ENCODE measurements around the gene CHSY3.

The CHSY3 gene

GRCh38 chr5:130024006-130024405, 119.7 kb downstream of the CHSY3 start:
- Histone ChIP-seq H3K9me3 (ENCODE audit: insufficient read depth, low read depth, low read length) (no peaks in the 10 kb centered on the region), H3K4me3 (ENCODE audit: low read length) (no peak overlapping the region), H3K27ac (ENCODE audit: low read depth, low read length) (no peak overlapping the region), H3K9ac (ENCODE audit: low read depth, low read length) (no peak overlapping the region), H3K4me1 (ENCODE audit: insufficient read depth, low read length) (no peaks in the 10 kb centered on the region), H3K27me3 (ENCODE audit: insufficient read depth, low read length) (no peaks in the 10 kb centered on the region), H3K36me3 (ENCODE audit: insufficient read depth, low read length) (no peaks in the 10 kb centered on the region)

- Histone ChIP-seq H3K27me3 (ENCODE audit: insufficient read depth, low read length) (no peaks in the 10 kb centered on the region), H3K9ac (ENCODE audit: low read depth, low read length) (no peak overlapping the region), H3K9me3 (ENCODE audit: insufficient read depth, low read depth, low read length) (no peaks in the 10 kb centered on the region), H3K27ac (ENCODE audit: low read depth, low read length) (no peak overlapping the region), H3K4me3 (ENCODE audit: low read length) (no peak overlapping the region), H3K36me3 (ENCODE audit: insufficient read depth, low read length) (no peaks in the 10 kb centered on the region), H3K4me1 (ENCODE audit: insufficient read depth, low read length) (no peaks in the 10 kb centered on the region)
- WGBS, result 95% methylated on average over 1 of the region's 1 CpG
Observed at GRCh38 chr5:130025511-130025910, 121.2 kb downstream of the CHSY3 start.

- WGBS, result 96% methylated on average over 3 of the region's 3 CpGs
Observed at GRCh38 chr5:130032807-130033206, 128.5 kb downstream of the CHSY3 start.

GRCh38 chr5:130034566-130035210, 130.4 kb downstream of the CHSY3 start:
- H3K27me3 ChIP-seq (ENCODE audit: insufficient read depth, low read length), result no peaks in the 10 kb centered on the region
- H3K4me1 ChIP-seq (ENCODE audit: insufficient read depth, low read length), result peaks cover 10% of the 10 kb centered on the region; the same call in 1 of the 2 replicates
- H3K9me3 ChIP-seq (ENCODE audit: insufficient read depth, low read depth, low read length), result no peaks in the 10 kb centered on the region
- H3K4me3 ChIP-seq (ENCODE audit: low read length), result no peak overlapping the region
- no peaks in the 10 kb centered on the region for H3K36me3 ChIP-seq (ENCODE audit: insufficient read depth, low read length)
- no peak overlapping the region for H3K9ac ChIP-seq (ENCODE audit: low read depth, low read length)
- H3K27ac ChIP-seq (ENCODE audit: low read depth, low read length), result no peak overlapping the region

More at GRCh38 chr5:130032807-130033206, 128.5 kb downstream of the CHSY3 start:
- H3K4me3 ChIP-seq (ENCODE audit: low read length), result no peak overlapping the region
- no peaks in the 10 kb centered on the region for H3K36me3 ChIP-seq (ENCODE audit: insufficient read depth, low read length)
- H3K27me3 ChIP-seq (ENCODE audit: insufficient read depth, low read length), result no peaks in the 10 kb centered on the region
- H3K9ac ChIP-seq (ENCODE audit: low read depth, low read length), result no peak overlapping the region
- H3K27ac ChIP-seq (ENCODE audit: low read depth, low read length), result no peak overlapping the region
- no peaks in the 10 kb centered on the region for H3K9me3 ChIP-seq (ENCODE audit: insufficient read depth, low read depth, low read length)
- peaks cover 2% of the 10 kb centered on the region; the same call in 1 of the 2 replicates for H3K4me1 ChIP-seq (ENCODE audit: insufficient read depth, low read length)

- H3K9ac ChIP-seq (ENCODE audit: low read depth, low read length), result no peak overlapping the region
- no peaks in the 10 kb centered on the region for H3K27me3 ChIP-seq (ENCODE audit: insufficient read depth, low read length)
- H3K9me3 ChIP-seq (ENCODE audit: insufficient read depth, low read depth, low read length), result no peaks in the 10 kb centered on the region
- peaks cover 10% of the 10 kb centered on the region; the same call in 1 of the 2 replicates for H3K4me1 ChIP-seq (ENCODE audit: insufficient read depth, low read length)
- 100% methylated on average over 1 of the region's 1 CpG for WGBS
- no peaks in the 10 kb centered on the region for H3K36me3 ChIP-seq (ENCODE audit: insufficient read depth, low read length)
- H3K27ac ChIP-seq (ENCODE audit: low read depth, low read length), result no peak overlapping the region
- no peak overlapping the region for H3K4me3 ChIP-seq (ENCODE audit: low read length)
Observed at GRCh38 chr5:130035388-130035787, 131.1 kb downstream of the CHSY3 start.

- no peaks in the 10 kb centered on the region for H3K27me3 ChIP-seq (ENCODE audit: insufficient read depth, low read length)
- H3K4me1 ChIP-seq (ENCODE audit: insufficient read depth, low read length), result peaks cover 10% of the 10 kb centered on the region; the same call in 1 of the 2 replicates
- H3K9ac ChIP-seq (ENCODE audit: low read depth, low read length), result no peak overlapping the region
- H3K4me3 ChIP-seq (ENCODE audit: low read length), result no peak overlapping the region
- no peaks in the 10 kb centered on the region for H3K36me3 ChIP-seq (ENCODE audit: insufficient read depth, low read length)
- no peaks in the 10 kb centered on the region for H3K9me3 ChIP-seq (ENCODE audit: insufficient read depth, low read depth, low read length)
- H3K27ac ChIP-seq (ENCODE audit: low read depth, low read length), result no peak overlapping the region
Observed at GRCh38 chr5:130037905-130038304, 133.6 kb downstream of the CHSY3 start.

- no peaks in the 10 kb centered on the region for H3K4me1 ChIP-seq (ENCODE audit: insufficient read depth, low read length)
- no peaks in the 10 kb centered on the region for H3K9me3 ChIP-seq (ENCODE audit: insufficient read depth, low read depth, low read length)
- 93% methylated on average over 1 of the region's 1 CpG for WGBS
- no peaks in the 10 kb centered on the region for H3K27me3 ChIP-seq (ENCODE audit: insufficient read depth, low read length)
- H3K9ac ChIP-seq (ENCODE audit: low read depth, low read length), result no peak overlapping the region
- H3K36me3 ChIP-seq (ENCODE audit: insufficient read depth, low read length), result no peaks in the 10 kb centered on the region
- no peak overlapping the region for H3K27ac ChIP-seq (ENCODE audit: low read depth, low read length)
- no peak overlapping the region for H3K4me3 ChIP-seq (ENCODE audit: low read length)
Observed at GRCh38 chr5:130043834-130044233, 139.6 kb downstream of the CHSY3 start.

GRCh38 chr5:130045334-130045733, 141.1 kb downstream of the CHSY3 start:
- no peak overlapping the region for H3K9ac ChIP-seq (ENCODE audit: low read depth, low read length)
- 90% methylated on average over 3 of the region's 3 CpGs for WGBS
- H3K4me1 ChIP-seq (ENCODE audit: insufficient read depth, low read length), result no peaks in the 10 kb centered on the region
- H3K36me3 ChIP-seq (ENCODE audit: insufficient read depth, low read length), result no peaks in the 10 kb centered on the region
- H3K27me3 ChIP-seq (ENCODE audit: insufficient read depth, low read length), result no peaks in the 10 kb centered on the region
- no peak overlapping the region for H3K27ac ChIP-seq (ENCODE audit: low read depth, low read length)
- no peaks in the 10 kb centered on the region for H3K9me3 ChIP-seq (ENCODE audit: insufficient read depth, low read depth, low read length)
- H3K4me3 ChIP-seq (ENCODE audit: low read length), result no peak overlapping the region

GRCh38 chr5:130050585-130050984, 146.3 kb downstream of the CHSY3 start:
- Histone ChIP-seq H3K27me3 (ENCODE audit: insufficient read depth, low read length) (no peaks in the 10 kb centered on the region), H3K27ac (ENCODE audit: low read depth, low read length) (no peak overlapping the region), H3K4me1 (ENCODE audit: insufficient read depth, low read length) (no peaks in the 10 kb centered on the region), H3K9ac (ENCODE audit: low read depth, low read length) (no peak overlapping the region), H3K9me3 (ENCODE audit: insufficient read depth, low read depth, low read length) (no peaks in the 10 kb centered on the region), H3K4me3 (ENCODE audit: low read length) (no peak overlapping the region), H3K36me3 (ENCODE audit: insufficient read depth, low read length) (no peaks in the 10 kb centered on the region)
- 98% methylated on average over 3 of the region's 3 CpGs for WGBS

- Histone ChIP-seq H3K27me3 (ENCODE audit: insufficient read depth, low read length) (no peaks in the 10 kb centered on the region), H3K36me3 (ENCODE audit: insufficient read depth, low read length) (no peaks in the 10 kb centered on the region), H3K9me3 (ENCODE audit: insufficient read depth, low read depth, low read length) (no peaks in the 10 kb centered on the region), H3K4me3 (ENCODE audit: low read length) (no peak overlapping the region), H3K9ac (ENCODE audit: low read depth, low read length) (no peak overlapping the region), H3K4me1 (ENCODE audit: insufficient read depth, low read length) (no peaks in the 10 kb centered on the region), H3K27ac (ENCODE audit: low read depth, low read length) (no peak overlapping the region)
- WGBS, result 100% methylated on average over 1 of the region's 1 CpG
Observed at GRCh38 chr5:130052752-130053151, 148.5 kb downstream of the CHSY3 start.

- H3K27ac ChIP-seq (ENCODE audit: low read depth, low read length), result no peak overlapping the region
Observed at GRCh38 chr5:130055572-130055971, 151.3 kb downstream of the CHSY3 start.

GRCh38 chr5:130061746-130062145, 157.5 kb downstream of the CHSY3 start:
- Histone ChIP-seq H3K9ac (ENCODE audit: low read depth, low read length) (no peak overlapping the region), H3K4me1 (ENCODE audit: insufficient read depth, low read length) (no peaks in the 10 kb centered on the region), H3K36me3 (ENCODE audit: insufficient read depth, low read length) (no peaks in the 10 kb centered on the region), H3K27ac (ENCODE audit: low read depth, low read length) (no peak overlapping the region), H3K9me3 (ENCODE audit: insufficient read depth, low read depth, low read length) (no peaks in the 10 kb centered on the region), H3K4me3 (ENCODE audit: low read length) (no peak overlapping the region), H3K27me3 (ENCODE audit: insufficient read depth, low read length) (no peaks in the 10 kb centered on the region)
- 94% methylated on average over 2 of the region's 2 CpGs for WGBS

More at GRCh38 chr5:130055572-130055971, 151.3 kb downstream of the CHSY3 start:
- Histone ChIP-seq H3K4me3 (ENCODE audit: low read length) (no peak overlapping the region), H3K9ac (ENCODE audit: low read depth, low read length) (no peak overlapping the region), H3K9me3 (ENCODE audit: insufficient read depth, low read depth, low read length) (no peaks in the 10 kb centered on the region), H3K36me3 (ENCODE audit: insufficient read depth, low read length) (no peaks in the 10 kb centered on the region), H3K27me3 (ENCODE audit: insufficient read depth, low read length) (no peaks in the 10 kb centered on the region), H3K4me1 (ENCODE audit: insufficient read depth, low read length) (no peaks in the 10 kb centered on the region)
- 87% methylated on average over 4 of the region's 4 CpGs for WGBS

Data from HUES64 (cell line).